ENCODE data around the gene HID1.

HID1 gene

DNA sequence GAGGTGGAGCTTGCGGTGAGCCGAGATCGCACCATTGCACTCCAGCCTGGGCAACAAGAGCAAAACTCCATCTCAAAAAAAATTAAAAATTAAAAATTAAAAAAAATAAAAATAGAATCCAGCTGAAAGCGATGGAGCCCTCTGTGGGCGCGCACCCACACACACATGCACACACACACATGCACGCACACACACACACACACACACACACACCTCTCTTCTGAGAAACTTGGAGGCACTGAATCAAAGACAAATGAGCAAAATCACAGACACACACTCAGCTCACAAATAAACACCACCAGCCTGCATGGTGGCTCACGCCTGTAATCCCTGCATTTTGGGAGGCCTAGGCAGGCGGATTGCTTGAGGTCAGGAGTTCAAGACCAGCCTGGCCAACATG, 69.5 kb downstream of the HID1 start:
- DNase-seq (ENCODE audit: low spot score), result no peak
- TF ChIP-seq, protein P1, sequence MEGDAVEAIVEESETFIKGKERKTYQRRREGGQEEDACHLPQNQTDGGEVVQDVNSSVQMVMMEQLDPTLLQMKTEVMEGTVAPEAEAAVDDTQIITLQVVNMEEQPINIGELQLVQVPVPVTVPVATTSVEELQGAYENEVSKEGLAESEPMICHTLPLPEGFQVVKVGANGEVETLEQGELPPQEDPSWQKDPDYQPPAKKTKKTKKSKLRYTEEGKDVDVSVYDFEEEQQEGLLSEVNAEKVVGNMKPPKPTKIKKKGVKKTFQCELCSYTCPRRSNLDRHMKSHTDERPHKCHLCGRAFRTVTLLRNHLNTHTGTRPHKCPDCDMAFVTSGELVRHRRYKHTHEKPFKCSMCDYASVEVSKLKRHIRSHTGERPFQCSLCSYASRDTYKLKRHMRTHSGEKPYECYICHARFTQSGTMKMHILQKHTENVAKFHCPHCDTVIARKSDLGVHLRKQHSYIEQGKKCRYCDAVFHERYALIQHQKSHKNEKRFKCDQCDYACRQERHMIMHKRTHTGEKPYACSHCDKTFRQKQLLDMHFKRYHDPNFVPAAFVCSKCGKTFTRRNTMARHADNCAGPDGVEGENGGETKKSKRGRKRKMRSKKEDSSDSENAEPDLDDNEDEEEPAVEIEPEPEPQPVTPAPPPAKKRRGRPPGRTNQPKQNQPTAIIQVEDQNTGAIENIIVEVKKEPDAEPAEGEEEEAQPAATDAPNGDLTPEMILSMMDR (IDR thresholded peaks at IDR 0.05; ENCODE audit: extremely low read depth, missing control alignments), result no peak

DNA sequence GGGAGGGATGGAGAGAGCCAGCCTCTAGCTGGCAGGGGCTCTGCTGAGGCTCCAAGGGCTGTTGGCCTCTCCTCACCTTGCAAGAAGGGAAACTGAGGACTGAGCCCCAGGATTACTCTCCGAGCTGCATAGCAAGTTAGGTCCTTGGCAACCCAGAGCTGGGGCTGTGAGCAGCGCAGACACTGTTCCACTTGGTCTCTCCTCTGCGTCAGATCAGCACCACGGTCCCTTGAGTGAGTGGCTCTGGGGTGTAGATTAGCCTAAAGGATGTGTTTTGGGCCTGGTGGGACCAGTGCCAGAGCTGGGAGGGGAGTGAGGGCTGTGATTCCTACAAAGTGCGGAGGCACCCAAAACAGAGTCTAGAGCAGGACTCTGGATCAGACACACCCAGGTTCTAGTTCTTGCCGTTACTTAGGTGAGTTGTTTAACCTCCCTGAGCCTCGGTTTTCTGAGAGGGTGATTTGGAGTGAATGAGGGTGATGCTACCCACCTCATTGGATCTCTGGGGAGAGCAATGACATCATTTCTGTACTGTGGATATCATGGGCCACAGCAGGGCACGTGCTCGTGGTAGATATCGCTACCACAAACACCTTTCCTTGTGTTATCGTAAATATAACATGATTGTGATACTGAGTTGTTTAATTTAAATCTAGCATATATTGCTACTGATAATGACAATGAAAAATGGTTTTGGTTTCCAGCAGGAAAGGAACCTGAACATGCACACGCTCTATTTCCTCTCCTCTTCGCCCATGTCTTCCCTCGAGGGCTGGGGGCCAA, 71.0 kb downstream of the HID1 start:
- TF ChIP-seq, protein P1 (IDR thresholded peaks at IDR 0.05; ENCODE audit: extremely low read depth, missing control alignments), result no peak
- no peak for DNase-seq (ENCODE audit: low spot score)
